ENCODE measurements around the gene EDN1.

GRCh38 chr6:12279322-12280091 is 10.7 kb upstream of the EDN1 start:
- TF ChIP-seq EZH2 (IDR thresholded peaks at IDR 0.05; ENCODE audit: insufficient read depth, poor library complexity, severe bottlenecking): no peak
- TF ChIP-seq EZH2phosphoT487 (IDR thresholded peaks at IDR 0.05; ENCODE audit: insufficient read depth, low read depth): no peak

Data from GM23248 (cell line).